ENCODE results near the gene PP2D1.
"Not testable (repeated sequence)": the region's sequence is repeated elsewhere in the genome, so short reads cannot be mapped to it uniquely, and the experiment has no call there.

Gene PP2D1

DNA sequence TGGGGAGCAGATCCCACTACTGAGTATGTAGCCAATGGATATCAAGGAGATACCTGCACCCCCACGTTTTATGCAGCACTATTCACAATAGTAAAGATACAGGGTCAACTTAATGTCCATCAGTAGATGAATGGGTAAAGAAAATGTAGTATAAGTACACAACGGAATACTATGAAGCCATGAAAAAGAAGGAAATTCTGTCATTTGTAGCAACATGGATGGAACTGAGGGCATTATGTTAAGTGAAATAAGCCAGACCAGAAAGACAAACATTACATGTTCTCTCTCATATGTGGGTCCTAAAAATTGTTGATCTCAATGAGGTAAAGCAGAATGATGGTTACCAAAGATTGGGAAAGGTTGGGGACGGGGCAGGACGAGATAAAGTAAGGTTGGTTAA lies 14.6 kb downstream of the PP2D1 start:
- in situ Hi-C loops (cut with MboI; ENCODE audit: low pct_unique_long_range_greater_than_20kb, low sequenced_read_pairs) = no loop called here
- DNase-seq = no peak

DNA sequence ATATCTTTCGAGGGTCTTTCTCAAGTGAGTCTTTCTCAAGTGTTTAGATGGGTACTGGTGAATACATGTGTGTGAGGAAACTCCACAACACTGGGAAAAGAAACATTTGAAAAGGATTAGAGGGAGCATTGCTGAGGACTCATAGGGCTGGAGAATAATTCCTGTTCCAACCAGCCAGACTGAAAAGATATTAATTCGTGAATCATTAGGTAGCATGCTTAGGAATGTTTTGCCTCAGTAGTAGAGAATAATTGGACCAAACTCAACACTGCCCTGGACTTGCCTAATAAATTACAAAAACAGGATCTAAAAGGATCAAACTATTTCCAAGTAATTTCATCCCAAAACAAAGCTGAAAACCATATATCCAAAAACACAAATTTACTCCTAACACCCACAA lies 17.3 kb downstream of the PP2D1 start:
- DNase-seq = no peak
- in situ Hi-C loops (cut with MboI; ENCODE audit: low pct_unique_long_range_greater_than_20kb, low sequenced_read_pairs) = no loop called here

DNA sequence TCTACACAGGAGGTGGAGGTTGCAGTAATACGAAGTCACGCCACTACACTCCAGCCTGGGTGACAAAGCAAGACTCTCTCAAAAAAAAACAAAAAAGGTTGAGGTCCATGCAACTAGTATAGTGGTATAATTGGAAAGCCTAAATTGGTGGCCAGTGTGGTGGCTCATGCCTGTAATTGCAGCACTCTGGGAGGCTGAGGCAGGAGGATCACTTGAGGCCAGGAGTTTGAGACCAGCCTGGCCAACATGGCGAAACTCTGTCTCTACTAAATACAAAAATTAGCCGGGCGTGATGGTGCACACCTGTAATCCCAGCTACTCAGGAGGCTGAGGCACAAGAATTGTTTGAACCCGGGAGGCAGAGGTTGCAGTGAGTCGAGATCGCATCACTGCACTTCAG lies 23.2 kb downstream of the PP2D1 start:
- in situ Hi-C loops (cut with MboI; ENCODE audit: low pct_unique_long_range_greater_than_20kb, low sequenced_read_pairs); DNase-seq: not testable (repeated sequence)

DNA sequence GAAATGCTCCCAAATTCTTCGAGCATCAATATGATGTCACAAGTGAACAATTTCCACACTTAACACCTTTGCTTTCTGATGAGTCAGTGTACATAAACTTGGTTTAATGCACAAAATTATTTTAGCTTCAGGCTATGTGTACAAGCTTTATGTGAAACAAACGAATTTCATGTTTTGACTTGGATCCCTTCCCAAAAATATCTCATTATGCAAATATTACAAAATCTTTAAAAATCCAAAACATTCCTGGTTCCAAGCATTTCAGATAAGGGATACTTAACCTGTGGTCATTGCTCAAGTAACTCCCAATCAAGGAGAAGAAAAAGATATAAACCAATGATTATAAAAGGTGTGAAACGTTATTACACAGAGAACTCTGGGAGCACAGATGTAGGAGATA lies 40.0 kb downstream of the PP2D1 start:
- DNase-seq = no peak
- in situ Hi-C loops (cut with MboI; ENCODE audit: low pct_unique_long_range_greater_than_20kb, low sequenced_read_pairs) = no loop called here

DNA sequence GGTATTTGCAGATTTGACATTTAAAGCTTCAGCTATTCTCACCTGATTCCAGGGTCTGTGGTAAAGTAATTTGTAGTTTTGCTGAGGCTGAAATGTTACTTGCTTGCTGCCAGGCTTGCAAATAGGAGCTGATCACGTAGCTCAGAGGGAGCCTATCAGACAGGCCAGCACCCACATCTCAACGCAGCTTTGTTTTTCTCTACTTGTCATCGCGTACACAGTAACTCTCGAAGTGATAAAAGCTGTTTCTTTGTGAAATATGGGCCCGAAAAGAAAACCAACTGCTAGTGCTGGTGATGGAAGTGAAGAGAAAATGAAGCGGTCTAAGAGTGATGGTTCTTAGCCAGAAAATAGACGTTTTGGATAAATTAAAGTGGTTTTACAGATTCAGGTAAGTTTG lies 41.7 kb downstream of the PP2D1 start:
- in situ Hi-C loops (cut with MboI; ENCODE audit: low pct_unique_long_range_greater_than_20kb, low sequenced_read_pairs) = no loop called here
- DNase-seq = no peak

DNA sequence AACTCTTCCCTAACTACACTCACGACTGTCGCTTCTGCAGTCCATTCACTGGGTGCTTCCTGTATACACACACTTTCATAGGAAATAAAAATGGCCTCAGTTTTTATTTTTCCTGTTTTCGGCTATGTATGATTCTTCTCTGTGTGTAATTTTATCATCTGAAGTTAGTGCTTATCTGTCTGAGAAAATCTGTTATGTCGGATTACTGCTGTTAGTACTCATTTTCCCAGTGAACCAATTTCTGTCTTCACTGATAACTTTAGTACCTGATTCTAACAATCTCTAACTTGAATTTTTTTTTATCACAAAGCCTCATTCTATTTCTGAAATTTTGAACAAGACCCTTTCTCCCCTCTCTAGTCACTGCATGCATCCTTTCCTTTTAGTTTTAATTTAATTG lies 44.3 kb downstream of the PP2D1 start:
- in situ Hi-C loops (cut with MboI; ENCODE audit: low pct_unique_long_range_greater_than_20kb, low sequenced_read_pairs) = no loop called here
- no peak for DNase-seq

DNA sequence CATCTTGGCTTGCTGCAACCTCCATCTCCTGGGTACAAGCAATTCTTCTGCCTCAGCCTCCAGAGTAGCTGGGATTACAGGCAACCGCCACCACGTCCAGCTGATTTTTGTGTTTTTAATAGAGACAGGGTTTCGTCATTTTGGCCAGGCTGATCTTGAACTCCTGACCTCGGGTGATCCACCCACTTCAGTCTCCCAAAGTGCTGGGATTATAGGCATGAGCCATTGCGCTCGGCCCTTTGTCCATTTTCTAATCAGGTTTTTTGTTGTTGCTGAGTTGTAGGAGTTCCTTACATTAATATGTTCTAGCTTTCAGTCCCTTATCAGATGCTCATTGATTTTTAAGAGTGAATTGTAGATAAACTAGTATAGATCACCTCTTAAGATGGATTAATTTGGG lies 44.9 kb downstream of the PP2D1 start:
- in situ Hi-C loops (cut with MboI; ENCODE audit: low pct_unique_long_range_greater_than_20kb, low sequenced_read_pairs) = no loop called here
- no peak for DNase-seq

DNA sequence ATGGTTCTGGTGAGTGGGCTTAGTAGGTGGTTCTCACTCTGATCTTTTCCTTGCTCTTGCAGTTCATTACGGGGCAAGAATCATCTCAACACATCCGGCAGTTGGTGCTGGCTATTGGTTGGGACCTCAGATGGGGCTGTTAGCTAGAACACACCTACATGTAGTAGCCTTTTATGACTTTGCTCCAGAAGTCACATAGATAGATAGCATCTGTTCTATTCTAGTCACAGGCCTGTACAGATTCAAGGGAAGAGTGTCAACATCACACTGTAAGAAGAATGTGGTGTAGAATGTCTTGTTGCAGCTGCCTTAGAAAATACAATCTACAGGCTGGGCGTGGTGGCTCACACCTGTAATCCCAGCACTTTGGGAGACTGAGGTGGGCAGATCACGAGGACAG lies 50.1 kb downstream of the PP2D1 start:
- in situ Hi-C loops (cut with MboI; ENCODE audit: low pct_unique_long_range_greater_than_20kb, low sequenced_read_pairs) = no loop called here
- DNase-seq = no peak

DNA sequence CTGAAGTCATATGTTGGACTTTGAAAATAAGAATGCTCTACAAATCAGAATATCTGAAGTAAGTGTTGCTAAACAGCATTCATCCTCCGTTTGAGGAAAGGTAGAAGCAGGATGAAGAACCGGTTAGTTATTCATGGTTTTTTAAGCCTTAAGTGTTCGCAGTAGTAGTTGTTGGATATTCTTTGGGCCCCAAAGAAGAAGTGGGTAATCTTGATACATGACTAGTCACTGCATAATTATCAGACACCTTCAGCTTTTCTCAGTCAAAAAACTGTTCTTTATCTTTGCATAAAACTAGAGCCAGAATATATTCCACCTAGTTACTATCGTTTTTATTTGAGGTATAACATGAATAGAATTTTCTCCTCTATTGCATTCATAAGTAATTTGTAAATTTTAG lies 51.4 kb downstream of the PP2D1 start:
- in situ Hi-C loops (cut with MboI; ENCODE audit: low pct_unique_long_range_greater_than_20kb, low sequenced_read_pairs) = no loop called here
- no peak for DNase-seq

DNA sequence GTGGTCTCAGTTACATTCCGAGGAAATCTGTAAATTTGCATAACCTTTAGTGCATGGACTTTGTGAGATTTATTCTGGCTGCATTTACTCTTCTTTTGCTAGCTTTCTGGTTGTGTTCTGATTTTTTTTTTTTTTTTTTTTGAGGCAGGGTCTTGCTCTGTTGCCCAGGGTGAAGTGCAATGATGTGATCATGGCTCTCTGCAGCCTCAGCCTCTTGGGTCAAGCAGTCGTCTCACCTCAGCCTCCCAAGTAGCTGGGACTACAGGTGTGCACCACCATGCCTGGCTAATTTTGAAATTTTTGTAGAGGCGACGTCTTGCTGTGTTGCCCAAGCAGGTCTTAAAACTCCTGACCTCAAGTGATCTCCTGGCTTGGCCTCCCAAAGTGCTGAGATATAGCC lies 52.6 kb downstream of the PP2D1 start:
- DNase-seq = no peak
- in situ Hi-C loops (cut with MboI; ENCODE audit: low pct_unique_long_range_greater_than_20kb, low sequenced_read_pairs) = no loop called here

DNA sequence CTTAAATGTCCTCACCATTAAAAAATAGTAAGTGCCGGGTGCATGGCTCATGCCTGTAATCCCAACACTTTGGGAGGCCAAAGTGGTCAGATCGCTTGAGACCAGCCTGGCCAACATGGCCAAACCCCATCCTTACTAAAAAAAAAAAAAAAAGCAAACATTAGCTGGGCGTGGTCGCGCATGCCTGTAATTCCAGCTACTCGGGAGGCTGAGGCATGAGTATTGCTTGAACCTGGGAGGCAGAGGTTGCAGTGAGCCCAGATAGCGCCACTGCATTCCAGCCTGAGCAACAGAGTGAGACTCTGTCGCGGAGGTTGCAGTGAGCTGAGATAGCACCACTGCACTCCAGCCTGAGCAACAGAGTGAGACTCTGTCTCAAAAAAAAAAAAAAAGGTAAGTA lies 54.7 kb downstream of the PP2D1 start:
- DNase-seq; in situ Hi-C loops (cut with MboI; ENCODE audit: low pct_unique_long_range_greater_than_20kb, low sequenced_read_pairs): not testable (repeated sequence)

GRCh38 chr3:19954676-19955075 lies 57.4 kb downstream of the PP2D1 start:
- in situ Hi-C loops (cut with MboI; ENCODE audit: low pct_unique_long_range_greater_than_20kb, low sequenced_read_pairs) = no loop called here
- DNase-seq = no peak

DNA sequence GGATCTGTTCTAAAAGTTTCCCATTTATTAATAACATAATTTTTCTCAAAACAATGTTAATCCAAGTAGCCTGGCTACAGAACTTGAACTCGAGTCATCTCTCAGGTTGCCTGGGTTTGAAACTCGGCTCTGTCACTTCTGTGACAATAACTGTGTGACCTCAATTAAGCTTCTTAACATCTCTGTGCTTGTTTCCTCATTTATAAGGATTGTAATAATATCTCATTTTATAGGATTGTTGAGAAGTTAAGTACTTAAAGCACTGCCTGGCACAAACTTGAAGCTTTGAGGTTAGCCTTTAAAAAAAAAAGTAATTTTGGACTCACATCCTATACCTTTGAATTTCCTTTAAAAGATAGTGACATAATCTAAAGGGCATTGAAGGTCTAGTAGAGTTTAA lies 61.7 kb downstream of the PP2D1 start:
- in situ Hi-C loops (cut with MboI; ENCODE audit: low pct_unique_long_range_greater_than_20kb, low sequenced_read_pairs) = no loop called here
- DNase-seq = no peak

DNA sequence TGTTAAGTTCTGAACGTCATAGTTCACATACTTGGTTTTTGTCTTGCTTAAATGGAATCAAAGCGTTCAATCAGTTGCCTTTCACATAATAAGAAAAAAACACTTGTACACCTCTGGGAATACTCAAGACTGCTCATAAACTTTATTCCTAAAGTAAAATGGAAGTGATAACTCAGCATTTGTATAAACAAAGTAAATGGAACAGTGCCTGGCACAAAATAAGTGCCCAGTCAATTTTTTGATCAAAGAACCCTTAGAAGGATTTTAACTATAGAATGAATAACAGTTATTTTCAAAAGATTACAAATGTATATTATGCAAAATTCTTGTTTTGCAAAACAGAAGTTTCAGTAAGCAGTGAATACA lies 63.9 kb downstream of the PP2D1 start:
- DNase-seq = no peak
- in situ Hi-C loops (cut with MboI; ENCODE audit: low pct_unique_long_range_greater_than_20kb, low sequenced_read_pairs) = no loop called here

- DNase-seq = peak; percentile 63
Observed at GRCh38 chr3:19947549-19948225, 64.4 kb downstream of the PP2D1 start.

GRCh38 chr3:19946832-19947548 lies 65.1 kb downstream of the PP2D1 start, which contains the start of gene RAB5A:
TSS of gene RAB5A (plus strand) at chr3:19947097. CDS start at chr3:19950899, 3,802 bp downstream.
- in situ Hi-C loops (cut with MboI; ENCODE audit: low pct_unique_long_range_greater_than_20kb, low sequenced_read_pairs) = no loop called here
- peak; percentile 100 for DNase-seq

More at GRCh38 chr3:19947549-19948225, 64.4 kb downstream of the PP2D1 start:
- in situ Hi-C loops (cut with MboI; ENCODE audit: low pct_unique_long_range_greater_than_20kb, low sequenced_read_pairs) = no loop called here

DNA sequence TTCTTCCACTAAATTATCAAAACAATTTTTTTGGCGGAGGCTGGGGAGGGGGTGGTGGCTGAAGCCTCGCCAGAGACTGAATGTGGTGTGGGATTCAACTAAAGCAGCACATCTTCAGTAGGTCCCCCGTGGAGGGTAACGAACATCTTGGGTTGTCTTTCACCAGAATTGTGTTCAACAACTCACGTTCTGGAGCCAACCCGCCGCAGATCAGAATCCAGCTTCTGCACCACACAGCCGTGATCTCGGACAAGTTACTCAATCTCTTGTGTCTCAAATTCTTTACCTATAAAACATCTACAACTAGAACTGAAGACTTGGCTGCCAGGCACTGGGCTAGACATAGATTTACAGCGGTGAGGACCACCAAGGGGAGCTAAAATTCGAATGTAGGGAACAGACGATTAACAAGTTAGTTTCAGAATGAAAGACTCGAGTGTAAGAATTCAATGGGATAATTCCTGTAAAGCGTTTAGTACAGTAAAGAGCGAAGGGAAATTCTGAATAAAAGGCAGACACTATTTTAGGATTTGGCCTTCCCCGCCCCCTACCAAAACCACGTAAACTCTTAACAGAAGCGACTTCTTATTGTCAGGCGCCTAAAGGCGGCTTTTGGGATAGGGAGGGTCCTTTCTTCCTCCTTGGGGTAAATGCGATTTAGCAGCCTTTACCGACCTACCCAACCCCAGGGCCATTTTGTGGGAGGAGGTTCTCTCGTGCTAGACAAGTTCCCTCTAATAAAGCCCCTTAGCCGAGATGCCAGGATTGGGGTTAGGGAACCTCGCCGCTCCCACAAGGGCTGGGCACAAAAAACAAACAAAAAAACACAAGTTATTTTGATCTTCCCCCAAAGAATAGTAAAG lies 65.9 kb downstream of the PP2D1 start:
- in situ Hi-C loops (cut with MboI; ENCODE audit: low pct_unique_long_range_greater_than_20kb, low sequenced_read_pairs) = no loop called here
- peak; percentile 3 for DNase-seq

DNA sequence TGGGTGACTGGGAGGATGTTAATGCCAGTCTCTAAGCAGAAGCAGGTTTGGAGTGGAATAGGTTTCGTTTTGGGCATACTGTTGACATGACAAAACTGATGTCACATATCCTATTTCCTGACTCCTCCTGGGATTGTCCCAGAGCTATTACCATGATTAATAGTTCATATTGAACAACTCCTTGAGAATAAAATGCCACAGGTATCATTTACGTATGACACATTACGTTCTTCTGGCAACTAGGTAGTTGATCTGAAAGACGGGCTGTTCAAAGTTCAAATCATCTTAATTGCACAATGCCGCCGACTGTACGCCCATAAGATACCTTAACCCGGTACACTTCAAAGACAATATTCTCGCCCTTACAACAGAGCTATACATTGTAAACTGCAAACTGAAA lies 66.5 kb downstream of the PP2D1 start:
- no peak for DNase-seq
- in situ Hi-C loops (cut with MboI; ENCODE audit: low pct_unique_long_range_greater_than_20kb, low sequenced_read_pairs) = no loop called here

DNA sequence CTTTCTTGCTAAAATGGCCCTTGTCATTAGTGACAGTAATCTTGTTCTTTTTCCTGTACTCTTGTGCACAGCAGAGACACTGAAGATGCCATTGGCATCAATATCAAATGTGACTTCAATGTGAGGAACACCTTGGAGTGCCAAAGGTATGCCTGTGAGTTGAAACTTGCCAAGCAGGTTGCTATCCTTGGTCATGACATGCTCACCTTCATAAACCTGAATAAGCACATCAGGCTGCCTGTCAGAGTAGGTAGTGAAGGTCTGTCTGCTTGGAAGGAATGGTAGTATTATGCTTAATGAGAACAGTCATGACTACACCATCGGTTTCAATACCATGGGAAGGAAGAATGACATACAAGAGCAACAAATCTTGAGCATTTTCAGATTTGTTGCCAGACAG lies 71.4 kb downstream of the PP2D1 start:
- in situ Hi-C loops (cut with MboI; ENCODE audit: low pct_unique_long_range_greater_than_20kb, low sequenced_read_pairs) = no loop called here
- no peak for DNase-seq

GRCh38 chr3:19938295-19938627 lies 73.8 kb downstream of the PP2D1 start:
- DNase-seq = no peak
- in situ Hi-C loops (cut with MboI; ENCODE audit: low pct_unique_long_range_greater_than_20kb, low sequenced_read_pairs) = no loop called here
